Stimulated activated CD8-positive, alpha-beta memory T cell treated with anti-CD3 and anti-CD28 coated beads, Interleukin-7, amount 100 ng/mL, for 1 hour (primary cell): ENCODE data around the gene HSDL2.
"Not testable (repeated sequence)": the region's sequence is repeated elsewhere in the genome, so short reads cannot be mapped to it uniquely, and the experiment has no call there.

ENCODE experiments used
- DNase-seq, 2 donors: peaks; one replicate each; pipeline ENCODE4 v3.0.0-alpha.2; 2020; ENCODE audit warnings: low read depth in 2 of 2

The HSDL2 gene

GRCh38 chr9:112500842-112501241 lies 120.9 kb downstream of the HSDL2 start:
- DNase-seq = no peak

DNA sequence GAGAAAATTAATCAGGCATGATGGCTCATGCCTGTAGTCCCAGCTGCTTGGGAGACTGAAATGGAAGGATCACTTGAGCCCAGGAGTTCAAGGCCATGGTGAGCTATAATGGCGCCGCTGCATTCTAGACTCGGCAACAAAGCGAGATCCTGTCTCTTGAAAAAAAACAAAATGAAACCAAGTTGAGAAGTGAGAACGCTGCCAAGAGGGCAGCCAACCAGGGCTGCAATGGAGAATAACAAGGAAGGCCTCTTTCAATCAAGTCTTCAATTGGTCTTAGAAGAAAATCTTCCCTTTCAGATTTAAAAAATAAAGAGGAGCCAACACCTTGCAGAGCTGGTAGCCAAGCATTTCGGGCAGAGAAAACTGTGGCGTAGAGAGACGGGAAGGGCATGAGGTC lies 121.4 kb downstream of the HSDL2 start:
- no peak for DNase-seq

DNA sequence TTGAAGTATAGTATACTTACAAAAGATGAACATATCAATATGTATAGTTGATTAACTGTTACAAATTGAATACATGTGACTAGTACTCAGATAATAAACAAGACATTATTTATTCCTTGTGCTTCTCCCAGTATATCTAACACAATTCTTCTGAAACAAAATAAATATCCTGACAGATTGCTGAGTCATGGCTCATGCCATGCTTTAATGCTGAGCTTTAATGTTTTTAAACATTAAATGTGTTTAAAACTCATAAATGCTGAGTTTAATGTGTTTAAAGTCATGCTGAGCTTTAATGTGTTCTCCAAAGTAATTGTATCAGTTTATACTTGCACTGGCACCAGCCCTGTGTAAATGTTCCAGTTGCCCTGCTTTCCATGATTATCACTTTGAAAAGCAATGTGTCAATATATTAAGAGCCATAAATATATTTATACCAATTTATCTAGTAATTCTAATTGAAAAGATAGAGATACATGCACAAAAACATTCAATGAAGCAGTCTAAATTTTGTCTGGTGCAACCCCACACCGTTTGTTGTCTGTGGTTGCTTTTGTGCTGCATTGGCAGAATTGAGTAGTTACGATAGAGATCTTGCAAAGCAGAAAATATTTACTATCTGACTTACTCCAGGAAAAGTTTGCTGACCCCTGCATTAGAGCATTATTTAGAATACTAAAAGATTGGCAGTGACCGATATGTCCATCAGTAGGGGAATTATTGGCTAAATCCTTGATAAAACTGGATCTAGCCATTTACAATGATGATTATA lies 122.5 kb downstream of the HSDL2 start:
- DNase-seq = no peak

DNA sequence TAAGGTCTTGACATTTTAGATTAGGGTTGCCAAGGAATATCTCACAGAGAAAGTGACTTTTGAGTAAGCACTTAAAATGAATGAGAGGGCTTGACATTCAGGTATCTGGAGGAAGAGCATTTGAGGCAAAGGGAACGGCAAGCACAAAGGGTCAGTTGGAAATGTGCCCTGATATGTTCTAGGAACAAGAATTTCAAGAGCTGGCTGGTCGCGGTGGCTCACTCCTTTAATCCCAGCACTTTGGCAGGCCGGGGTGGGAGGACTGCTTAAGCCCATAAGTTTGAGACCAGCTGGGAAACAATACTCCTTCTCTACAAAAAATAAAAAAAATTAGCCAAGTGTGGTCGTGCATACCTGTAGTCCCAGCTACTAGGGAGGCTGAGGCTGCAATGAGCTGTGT lies 123.3 kb downstream of the HSDL2 start:
- DNase-seq = no peak

GRCh38 chr9:112505086-112505485 lies 125.2 kb downstream of the HSDL2 start:
- DNase-seq = no peak

- no peak for DNase-seq
Observed at GRCh38 chr9:112505607-112506006, 125.7 kb downstream of the HSDL2 start.

DNA sequence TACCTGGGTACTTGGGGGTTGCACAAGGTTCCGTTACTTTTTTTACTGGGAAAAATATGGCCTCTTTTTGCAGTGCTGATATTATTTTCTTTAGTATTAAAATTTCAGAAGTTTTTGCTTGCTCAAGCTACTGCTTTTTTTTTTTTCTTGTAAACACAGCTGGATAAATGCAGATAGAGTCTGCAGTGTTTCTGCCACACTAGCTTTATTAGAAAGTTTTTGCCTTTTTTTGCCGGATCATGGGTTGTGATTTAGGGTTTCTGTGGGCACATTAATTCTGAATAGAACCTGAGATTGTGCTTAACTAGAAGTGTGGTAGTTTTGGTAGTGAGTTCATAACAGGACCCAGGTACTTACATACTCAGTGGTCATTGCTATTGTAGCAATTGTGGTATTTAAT lies 126.7 kb downstream of the HSDL2 start:
- no peak for DNase-seq

GRCh38 chr9:112507001-112507680 lies 127.2 kb downstream of the HSDL2 start:
- DNase-seq = no peak

GRCh38 chr9:112508377-112508776 lies 128.5 kb downstream of the HSDL2 start:
- DNase-seq = no peak

DNA sequence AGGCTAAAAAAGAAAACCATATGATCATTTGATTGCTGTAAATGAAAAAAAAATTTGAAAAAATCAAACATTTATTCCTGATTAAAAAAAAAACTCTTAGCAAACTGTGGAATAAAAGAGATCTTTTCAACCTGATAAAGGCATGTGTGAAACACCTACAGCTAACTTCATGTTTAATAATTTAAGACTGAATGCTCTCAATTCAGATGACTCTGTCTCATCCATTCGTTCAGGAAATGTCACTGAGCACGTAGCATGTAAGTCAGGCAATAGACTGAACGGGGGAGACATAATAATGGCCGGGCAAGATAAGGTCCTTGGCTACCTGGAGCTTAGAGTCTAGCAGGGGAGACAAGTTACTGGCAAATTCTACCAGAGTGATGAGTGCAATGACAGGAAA lies 132.5 kb downstream of the HSDL2 start:
- not testable (repeated sequence) for DNase-seq

GRCh38 chr9:112516769-112517168 lies 136.9 kb downstream of the HSDL2 start:
- no peak for DNase-seq

GRCh38 chr9:112520069-112520468 lies 140.2 kb downstream of the HSDL2 start:
- no peak for DNase-seq

DNA sequence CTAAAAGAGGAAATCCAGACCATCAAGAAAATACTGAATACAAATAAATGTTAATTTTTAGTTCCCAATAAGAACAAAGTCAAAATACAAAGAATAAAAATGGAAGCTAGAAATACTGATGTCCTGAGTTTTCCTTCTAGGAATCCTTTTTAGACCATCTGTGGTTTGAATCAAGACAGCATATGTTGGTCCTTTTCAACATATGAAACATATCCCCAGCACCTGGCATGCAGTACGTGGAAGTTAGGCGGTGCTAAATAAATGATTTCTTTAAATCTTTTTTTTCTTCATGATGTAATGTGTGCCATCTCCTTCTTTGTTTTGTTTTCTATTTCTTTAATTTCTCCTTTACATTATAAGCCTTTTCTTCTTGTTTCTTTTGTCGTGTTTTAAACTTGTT lies 140.7 kb downstream of the HSDL2 start:
- DNase-seq = no peak
